Measurements from ENCODE around the gene TAF13.
"Not testable (repeated sequence)": the region's sequence is repeated elsewhere in the genome, so short reads cannot be mapped to it uniquely, and the experiment has no call there.

TAF13 gene

DNA sequence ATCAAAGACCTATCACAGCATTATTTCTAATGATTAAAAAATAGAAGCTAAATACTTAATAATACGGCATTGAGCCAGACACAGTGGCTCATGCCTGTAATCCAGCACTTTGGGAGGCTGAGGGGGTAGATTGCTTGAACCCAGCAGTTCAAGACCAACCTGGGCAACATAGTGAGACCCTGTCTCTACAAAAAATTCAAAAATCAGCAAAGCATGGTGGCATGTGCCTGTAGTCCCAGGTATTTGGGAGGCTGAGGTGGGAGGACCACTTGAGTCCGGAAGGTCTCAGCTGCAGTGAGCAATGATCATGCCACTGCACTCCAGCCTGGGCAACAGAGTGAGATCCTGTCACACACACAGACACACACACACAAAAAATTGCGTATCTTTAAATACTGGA, 10.7 kb downstream of the TAF13 start:
- TF ChIP-seq, protein P1, sequence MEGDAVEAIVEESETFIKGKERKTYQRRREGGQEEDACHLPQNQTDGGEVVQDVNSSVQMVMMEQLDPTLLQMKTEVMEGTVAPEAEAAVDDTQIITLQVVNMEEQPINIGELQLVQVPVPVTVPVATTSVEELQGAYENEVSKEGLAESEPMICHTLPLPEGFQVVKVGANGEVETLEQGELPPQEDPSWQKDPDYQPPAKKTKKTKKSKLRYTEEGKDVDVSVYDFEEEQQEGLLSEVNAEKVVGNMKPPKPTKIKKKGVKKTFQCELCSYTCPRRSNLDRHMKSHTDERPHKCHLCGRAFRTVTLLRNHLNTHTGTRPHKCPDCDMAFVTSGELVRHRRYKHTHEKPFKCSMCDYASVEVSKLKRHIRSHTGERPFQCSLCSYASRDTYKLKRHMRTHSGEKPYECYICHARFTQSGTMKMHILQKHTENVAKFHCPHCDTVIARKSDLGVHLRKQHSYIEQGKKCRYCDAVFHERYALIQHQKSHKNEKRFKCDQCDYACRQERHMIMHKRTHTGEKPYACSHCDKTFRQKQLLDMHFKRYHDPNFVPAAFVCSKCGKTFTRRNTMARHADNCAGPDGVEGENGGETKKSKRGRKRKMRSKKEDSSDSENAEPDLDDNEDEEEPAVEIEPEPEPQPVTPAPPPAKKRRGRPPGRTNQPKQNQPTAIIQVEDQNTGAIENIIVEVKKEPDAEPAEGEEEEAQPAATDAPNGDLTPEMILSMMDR (conservative IDR thresholded peaks at IDR 0.05; ENCODE audit: low read length): no peak
- no peak overlapping the region for H3K4me3 ChIP-seq (ENCODE audit: low read length)
- no peak for DNase-seq (ENCODE audit: low read depth)

- TF ChIP-seq, protein P1 (conservative IDR thresholded peaks at IDR 0.05; ENCODE audit: low read length): no peak
- no peak overlapping the region for H3K4me3 ChIP-seq (ENCODE audit: low read length)
- no peak for DNase-seq (ENCODE audit: low read depth)
These were observed 14.6 kb downstream of the TAF13 start for GRCh38 chr1:109061183-109061582.

GRCh38 chr1:109060707-109061106, 15.1 kb downstream of the TAF13 start:
- TF ChIP-seq, protein P1 (conservative IDR thresholded peaks at IDR 0.05; ENCODE audit: low read length): no peak
- DNase-seq (ENCODE audit: low read depth): no peak
- H3K4me3 ChIP-seq (ENCODE audit: low read length): no peak overlapping the region

DNA sequence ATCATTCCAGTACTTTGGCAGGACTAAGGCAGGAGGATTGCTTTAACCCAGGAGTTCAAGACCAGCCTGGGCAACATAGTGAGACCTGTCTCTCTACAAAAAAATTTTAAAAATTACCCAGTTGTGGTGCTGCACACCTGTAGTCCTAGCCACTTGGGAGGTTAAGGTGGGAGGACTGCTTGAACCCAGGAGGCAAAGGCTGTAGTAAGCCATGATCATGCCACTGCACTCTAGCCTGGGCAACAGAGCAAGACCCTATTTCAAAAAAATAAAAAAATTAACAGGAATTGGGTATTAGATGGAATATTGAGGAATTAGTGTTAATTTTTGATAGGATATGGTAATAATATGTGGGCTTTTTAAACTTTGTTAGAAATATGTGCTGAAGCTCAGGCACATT, 16.8 kb downstream of the TAF13 start:
- no peak for DNase-seq (ENCODE audit: low read depth)
- H3K4me3 ChIP-seq (ENCODE audit: low read length): no peak overlapping the region
- TF ChIP-seq, protein P1 (conservative IDR thresholded peaks at IDR 0.05; ENCODE audit: low read length): no peak

- DNase-seq (ENCODE audit: low read depth): no peak
- TF ChIP-seq, protein P1 (conservative IDR thresholded peaks at IDR 0.05; ENCODE audit: low read length): no peak
- H3K4me3 ChIP-seq (ENCODE audit: low read length): no peak overlapping the region
These were observed 19.7 kb downstream of the TAF13 start for GRCh38 chr1:109056064-109056463.

- DNase-seq (ENCODE audit: low read depth); H3K4me3 ChIP-seq (ENCODE audit: low read length): not testable (repeated sequence)
These were observed 23.7 kb downstream of the TAF13 start for GRCh38 chr1:109052145-109052544.

DNA sequence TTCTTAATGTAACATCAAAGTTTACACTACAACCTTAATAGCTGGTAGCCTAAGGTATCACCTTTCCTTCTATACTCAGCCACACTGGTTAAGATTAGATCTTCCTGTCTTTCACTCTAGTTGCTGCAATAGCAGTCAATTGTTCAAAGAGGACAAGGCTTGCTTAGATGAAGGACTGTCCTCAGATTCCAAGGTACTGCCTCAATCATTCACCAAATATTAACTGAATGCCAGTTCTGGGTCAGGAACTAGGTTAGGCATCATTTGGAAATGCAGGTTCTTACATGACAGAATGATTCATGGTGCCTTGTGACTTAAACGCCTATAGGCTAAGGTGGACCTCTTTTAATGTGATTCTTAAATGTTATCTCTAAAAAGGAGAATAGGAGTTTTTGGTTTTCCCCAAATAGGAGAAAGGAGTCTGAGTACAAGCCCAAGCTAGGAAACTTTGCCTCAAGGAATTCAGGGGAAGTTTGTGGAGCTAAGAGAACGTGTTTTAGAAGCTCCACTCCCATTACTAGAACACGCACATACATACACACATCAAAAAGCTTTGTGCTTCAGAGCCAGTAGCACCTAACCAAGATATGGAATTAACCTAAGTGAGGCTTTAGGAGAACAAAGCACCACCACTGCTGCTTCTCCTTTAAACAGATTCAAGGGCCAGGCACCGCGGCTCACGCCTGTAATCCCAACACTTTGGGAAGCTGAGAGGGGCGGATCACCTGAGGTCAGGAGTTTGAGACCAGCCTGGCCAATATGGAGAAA, 25.4 kb downstream of the TAF13 start:
- H3K4me3 ChIP-seq (ENCODE audit: low read length): no peak overlapping the region
- no peak for DNase-seq (ENCODE audit: low read depth)
- TF ChIP-seq, protein P1 (conservative IDR thresholded peaks at IDR 0.05; ENCODE audit: low read length): no peak
